Superior temporal gyrus (tissue), 1 donor: ENCODE results near the gene CACNA1I.

Experiments used
- DNase-seq: peaks from one replicate; pipeline ENCODE4 v3.0.0-alpha.2; 2016; ENCODE audit errors: extremely low spot score

The CACNA1I gene

DNA sequence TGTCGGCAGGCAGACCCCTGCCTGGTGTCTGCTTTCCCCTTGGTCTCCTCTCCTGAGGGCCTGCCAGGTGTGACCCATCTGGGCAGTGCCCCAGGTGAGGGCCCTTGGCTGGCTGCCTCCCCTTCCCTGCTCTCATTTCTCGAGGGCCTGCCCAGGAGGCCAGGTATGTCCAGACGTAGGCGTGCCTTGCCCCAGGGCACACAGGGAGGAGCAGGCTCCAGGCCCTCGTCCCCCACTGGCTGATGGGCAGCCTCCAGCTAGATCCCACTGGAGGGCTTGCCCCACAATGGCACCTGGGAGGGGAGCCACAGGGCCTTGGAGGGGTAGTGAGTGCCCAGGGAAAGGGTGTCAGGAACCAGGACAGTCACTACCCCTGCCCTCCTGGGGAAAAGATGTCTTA is 95.9 kb downstream of the CACNA1I start:
- DNase-seq, result no peak

DNA sequence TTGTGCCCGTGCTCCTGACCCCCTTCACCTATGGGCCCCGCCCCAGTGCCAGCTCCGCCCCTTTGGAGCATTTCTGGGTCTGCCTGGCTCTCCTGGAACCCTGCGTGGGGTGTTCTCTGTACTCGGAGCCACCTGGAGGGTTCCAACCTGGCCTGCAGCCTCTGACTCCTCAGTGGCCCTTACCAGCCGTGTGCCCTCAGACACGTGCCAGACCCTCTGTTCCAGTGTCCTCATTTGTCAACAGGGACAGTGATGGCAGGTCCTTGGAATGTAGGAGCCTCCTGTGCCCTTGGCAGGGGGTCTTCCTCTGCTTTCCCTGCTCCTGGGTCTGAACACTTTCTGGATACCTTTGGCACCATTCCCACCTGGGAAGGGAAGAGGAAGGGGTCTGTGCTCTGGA is 96.4 kb downstream of the CACNA1I start:
- DNase-seq, result no peak

DNA sequence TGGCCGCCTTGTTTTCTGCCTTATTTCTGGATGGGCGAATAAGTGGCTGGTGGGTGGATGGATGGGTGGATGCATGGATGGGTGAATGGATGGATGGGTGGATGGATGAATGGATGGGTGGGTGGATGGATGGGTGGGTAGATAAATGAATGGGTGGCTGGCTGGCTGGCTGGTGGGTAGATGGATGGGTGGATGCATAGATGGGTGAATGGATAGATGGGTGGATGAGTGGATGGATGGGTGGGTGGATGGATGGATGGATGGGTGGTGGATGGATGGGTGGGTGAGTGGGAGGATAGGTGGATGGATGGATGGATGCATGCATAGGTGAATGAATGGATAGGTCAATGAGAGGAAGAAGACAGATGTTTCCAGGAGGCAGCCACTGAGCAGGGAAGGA is 98.9 kb downstream of the CACNA1I start:
- no peak for DNase-seq

DNA sequence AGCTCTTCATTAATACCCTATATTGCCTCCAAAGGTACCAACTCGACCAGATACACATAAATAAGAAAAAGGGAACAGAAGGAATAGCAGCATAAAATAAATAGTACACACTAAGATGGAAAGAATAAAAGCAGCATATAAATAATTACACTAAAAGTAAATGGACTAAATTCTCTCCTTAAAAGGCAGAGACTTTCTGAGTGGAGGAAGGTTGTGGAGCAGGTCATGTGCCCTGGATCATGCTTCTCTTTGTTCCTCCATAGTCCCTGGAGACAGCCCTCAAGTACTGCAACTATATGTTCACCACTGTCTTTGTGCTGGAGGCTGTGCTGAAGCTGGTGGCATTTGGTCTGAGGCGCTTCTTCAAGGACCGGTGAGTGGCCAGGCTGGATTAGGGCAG is 101.4 kb downstream of the CACNA1I start:
- no peak for DNase-seq

DNA sequence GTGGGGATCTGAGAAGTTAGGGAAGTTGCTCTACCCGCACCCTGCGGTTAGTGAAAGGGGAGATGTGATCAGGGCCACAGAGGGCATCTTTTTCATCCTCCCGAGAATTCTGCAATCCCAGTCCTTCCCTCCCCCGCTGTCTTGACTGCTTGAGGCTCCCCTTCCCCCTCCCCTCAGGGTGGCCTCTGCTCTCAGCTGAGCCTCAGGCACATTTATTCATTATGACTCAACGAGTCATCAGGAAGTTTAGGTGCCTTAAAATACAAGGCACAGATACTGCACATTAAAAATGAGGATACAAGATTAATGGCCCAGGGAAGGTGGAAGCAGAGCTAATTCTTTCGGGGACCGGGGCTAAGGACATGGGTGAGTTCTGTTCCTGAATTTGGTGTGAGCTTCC is 104.0 kb downstream of the CACNA1I start:
- no peak for DNase-seq

DNA sequence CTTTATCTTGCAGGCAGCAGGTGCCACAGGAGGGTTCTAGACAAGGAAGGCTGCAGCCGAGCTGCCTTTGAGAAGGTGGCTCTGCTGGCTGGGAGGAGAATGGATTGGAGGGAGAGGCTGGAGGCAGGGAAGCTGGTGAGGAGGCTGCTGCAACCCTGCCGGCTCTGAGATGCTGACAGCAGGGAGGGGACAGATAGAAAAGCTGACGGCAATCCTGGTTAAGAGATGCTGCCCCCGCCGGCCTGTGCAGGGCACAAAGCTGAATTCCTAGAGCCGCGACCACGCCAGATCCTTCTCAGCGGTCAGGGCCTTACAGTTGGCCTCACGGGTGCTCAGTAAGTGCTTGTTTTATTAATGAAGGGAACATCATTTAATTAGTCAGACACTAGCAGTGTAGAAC is 105.4 kb downstream of the CACNA1I start:
- no peak for DNase-seq

DNA sequence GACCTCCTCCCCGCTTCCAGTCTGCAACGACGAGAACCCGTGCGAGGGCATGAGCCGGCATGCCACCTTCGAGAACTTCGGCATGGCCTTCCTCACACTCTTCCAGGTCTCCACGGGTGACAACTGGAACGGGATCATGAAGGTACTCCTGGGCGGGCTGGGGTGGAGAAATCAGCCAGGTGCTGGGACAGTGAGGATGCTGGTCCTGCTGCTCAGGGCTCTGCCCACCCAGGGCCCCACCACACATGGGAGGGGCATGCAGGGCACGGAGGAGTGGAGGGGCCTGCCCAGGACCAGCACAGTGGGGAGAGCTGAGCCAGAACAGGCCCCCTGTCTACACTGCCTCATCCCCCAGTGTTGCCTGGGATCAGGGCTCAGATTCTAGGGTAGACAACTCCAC is 107.4 kb downstream of the CACNA1I start:
- DNase-seq, result no peak

DNA sequence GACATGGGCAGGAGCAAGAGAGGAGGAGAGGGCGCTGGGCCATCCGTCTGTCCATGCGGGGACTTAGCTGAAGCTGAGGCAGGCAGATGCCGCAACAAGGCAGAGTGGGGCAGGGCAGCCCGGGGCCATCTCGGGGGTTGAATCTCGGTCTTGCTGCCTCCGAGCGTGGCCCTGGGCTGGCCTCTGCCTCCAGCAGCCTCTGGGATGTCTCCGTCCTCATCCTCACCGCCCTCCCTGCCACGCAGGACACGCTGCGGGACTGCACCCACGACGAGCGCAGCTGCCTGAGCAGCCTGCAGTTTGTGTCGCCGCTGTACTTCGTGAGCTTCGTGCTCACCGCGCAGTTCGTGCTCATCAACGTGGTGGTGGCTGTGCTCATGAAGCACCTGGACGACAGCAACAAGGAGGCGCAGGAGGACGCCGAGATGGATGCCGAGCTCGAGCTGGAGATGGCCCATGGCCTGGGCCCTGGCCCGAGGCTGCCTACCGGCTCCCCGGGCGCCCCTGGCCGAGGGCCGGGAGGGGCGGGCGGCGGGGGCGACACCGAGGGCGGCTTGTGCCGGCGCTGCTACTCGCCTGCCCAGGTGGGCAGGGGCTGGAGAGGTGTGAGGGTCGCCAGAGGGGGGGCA is 108.4 kb downstream of the CACNA1I start:
- no peak for DNase-seq

DNA sequence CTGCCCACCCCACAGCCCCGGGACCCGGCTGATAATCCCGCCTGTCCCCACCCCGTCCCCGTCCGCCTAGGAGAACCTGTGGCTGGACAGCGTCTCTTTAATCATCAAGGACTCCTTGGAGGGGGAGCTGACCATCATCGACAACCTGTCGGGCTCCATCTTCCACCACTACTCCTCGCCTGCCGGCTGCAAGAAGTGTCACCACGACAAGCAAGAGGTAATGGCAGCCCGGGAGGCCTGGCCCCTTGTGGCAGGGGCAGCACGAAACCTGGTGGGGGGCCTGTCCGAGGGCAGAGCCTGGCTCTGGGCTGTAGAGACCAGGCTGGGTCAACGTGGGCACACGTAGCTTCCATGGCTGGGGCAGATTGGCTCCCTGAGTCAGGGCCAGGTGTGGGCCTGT is 109.1 kb downstream of the CACNA1I start:
- no peak for DNase-seq

DNA sequence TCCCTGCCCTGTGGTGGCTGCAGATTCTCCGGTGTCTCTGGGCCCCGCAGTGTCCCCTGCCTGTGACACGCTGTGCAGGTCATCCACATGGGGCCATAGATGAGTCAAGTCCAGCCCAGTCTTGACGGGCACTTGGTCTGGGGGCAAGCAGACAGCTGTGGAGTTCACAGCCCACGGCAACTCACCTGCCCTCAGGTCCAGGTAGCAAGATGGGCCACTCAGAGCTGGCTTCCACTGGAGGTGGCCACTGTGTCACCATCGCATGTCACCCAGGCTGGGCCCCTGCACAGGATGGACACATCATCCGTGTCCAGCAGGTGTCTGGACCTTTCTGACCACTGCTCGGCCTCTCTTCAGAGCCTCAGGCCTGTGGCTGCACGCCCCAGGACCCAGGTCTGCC is 109.9 kb downstream of the CACNA1I start:
- no peak for DNase-seq

DNA sequence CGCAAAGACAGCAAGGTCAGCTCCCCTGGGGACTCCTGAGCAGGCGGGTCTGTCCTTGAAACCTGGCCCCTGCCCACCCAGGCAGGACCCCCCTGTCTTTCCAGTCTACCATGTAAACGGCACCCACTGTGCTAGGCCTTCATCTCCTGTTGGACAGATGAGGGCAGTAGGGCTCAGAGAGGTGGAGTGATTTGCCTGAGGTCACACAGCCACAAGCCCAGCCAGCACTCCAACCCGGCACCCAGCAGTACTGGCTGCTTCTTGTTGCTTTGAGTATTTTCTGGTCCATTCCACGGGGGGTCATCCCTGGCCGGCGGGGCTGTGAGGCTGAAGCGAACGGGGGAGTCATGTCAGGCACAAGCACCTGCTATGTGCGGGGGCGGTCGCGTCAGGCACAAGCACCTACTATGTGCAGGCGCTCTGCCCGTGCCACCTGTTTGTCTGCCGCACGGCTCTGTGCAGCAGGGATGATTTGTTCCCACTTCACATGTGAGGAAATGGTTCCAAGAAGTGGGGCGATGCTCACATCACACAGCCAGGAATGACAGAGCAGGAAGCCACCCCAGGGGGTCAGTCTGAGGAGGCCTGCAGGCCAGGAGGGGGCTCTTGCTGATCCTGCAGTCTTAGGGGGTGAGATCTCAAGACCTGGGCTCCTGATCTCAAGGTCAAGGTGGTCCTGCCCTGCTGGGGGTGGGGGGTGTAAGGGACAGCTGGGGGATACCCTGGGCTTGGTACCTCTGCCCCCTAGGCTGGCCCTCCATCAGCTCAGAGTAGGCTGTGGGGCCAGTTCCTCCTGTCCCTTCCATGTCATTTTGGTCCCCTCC is 110.7 kb downstream of the CACNA1I start:
- no peak for DNase-seq

DNA sequence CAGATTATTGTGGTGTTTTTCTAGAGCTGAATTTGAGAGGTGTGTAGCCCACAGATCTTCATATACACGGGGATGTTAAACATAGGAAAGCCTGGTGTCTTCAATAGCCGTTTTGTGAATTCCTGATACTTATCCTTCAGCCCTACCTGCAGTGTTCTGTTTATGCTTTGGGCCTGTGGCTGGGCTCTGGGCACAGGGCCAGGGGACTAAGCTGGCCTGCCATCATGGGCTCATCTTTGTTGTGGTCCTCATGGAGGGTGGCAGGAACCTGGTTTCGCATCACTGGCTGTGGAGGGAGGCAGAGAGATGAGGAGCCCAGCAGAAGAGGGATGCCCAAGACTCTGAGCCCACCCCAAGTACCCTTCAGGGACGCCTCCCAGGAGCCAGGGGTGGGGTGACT is 112.4 kb downstream of the CACNA1I start:
- no peak for DNase-seq

DNA sequence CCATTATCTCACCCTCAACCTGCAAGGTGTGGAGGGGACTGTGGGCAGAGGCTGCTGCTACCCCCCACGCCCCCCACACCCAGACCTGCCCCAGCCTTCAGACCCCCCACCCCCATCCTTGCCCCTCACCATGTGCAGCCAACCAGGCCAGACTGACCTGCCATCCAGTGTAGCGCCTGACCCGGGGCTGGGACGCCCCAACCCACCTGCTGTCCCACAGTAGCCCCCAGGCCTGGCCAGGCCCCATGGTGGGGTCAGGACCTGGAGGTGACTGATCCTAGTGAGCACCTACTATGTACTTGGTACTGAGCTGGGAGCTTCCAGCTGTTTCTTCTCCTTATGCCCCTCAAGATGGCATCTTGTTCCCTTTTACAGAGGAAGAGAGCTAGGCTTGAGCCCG is 113.1 kb downstream of the CACNA1I start:
- DNase-seq, result no peak

DNA sequence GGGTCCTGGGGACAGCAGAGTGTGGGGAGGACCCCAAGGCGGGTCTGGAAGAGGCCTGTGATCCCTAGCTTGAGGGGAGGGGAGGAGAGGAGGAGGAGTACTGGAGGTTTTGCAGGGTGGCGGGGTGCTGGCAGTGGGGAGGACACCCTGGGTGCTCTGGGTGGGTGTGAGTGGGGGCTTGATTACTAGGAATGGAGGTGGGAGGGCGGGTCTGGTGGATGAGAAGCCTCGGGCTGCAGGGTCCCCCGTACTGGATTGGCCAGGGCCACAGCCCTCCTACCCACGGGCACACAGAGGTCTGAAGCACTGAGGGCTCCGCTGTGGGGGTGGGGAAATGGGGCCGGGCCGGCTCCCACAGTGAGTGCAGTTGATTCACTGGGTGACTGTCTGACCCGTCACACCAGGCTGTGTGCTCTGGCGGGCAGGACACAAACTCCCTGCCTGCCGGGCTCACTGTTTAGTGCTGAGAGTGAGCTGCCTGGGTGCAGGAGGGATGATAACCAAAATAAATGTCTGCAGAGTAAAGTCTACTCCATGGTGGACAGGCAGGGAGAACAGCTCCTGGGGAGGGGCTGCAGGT is 114.2 kb downstream of the CACNA1I start:
- DNase-seq, result no peak

DNA sequence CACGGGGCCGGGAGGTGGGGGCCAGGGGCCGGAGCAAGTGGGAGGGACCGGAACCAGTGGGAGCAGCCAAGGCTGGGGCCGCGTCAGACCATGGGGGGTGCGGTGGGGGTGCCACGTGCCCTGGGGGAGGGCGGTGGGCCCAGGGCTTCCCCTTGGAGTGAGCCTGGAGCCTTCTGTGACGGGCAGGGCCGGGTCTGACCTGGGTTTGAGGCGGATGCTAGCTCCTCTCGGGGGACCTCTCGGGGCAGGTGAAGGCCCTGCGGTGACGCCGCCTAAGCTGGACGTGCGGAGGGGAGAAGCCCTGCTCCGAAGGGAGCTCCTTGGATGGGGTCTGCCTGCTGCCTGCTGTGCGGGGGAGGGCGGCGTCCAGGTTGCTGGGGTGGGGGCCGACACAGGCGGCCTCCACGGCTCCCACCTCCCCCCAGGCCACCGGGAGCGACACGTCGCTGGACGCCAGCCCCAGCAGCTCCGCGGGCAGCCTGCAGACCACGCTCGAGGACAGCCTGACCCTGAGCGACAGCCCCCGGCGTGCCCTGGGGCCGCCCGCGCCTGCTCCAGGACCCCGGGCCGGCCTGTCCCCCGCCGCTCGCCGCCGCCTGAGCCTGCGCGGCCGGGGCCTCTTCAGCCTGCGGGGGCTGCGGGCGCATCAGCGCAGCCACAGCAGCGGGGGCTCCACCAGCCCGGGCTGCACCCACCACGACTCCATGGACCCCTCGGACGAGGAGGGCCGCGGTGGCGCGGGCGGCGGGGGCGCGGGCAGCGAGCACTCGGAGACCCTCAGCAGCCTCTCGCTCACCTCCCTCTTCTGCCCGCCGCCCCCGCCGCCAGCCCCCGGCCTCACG is 115.0 kb downstream of the CACNA1I start:
- DNase-seq, result no peak

DNA sequence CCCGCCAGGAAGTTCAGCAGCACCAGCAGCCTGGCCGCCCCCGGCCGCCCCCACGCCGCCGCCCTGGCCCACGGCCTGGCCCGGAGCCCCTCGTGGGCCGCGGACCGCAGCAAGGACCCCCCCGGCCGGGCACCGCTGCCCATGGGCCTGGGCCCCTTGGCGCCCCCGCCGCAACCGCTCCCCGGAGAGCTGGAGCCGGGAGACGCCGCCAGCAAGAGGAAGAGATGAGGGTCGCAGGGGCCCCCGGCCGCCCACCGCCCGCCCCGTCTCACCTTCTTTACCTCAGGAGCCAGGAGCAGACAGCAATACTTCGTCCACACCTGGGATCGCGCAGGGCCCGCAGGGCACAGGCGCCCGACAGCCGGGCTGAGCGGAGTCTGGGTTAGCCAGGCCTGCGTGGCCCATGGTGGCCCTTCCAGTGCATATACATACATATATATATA is 115.6 kb downstream of the CACNA1I start:
- no peak for DNase-seq

DNA sequence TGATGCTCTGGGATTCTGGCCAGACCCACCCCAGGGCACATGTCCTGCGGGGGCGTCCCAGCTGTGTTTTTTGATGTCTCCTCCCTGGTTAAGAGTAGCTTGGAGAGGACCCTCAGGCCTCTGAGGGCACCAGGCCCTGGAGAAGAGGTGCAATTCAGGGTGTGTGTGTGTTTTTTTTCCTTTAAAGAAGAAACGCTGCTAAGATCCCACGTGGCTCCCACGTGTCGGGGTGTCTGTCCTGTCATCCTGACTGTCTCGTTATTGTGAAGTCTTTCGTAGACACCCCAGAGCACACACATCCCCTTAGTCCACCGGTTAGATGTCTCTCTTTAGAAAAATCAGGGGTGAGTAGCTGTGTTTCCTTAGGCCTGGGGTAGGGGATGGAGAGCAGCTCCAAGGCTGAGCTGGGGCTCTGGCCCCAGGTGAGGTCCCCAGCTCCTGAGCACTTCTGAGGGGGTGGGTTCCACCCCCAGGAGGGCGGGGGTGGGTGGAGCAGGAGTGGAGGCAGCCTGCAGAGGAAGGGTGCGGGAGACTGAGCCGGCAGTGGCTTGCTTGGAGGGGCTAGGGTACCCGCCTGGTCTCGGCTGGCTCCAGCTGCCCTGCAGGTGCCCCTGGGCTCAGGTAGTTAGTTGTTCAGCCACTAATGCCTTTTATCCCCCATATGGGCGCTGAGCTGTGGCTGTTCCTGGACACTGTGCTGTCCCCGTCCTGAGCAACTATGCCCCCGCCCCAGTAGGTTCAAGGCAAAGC is 116.4 kb downstream of the CACNA1I start:
- DNase-seq, result no peak

DNA sequence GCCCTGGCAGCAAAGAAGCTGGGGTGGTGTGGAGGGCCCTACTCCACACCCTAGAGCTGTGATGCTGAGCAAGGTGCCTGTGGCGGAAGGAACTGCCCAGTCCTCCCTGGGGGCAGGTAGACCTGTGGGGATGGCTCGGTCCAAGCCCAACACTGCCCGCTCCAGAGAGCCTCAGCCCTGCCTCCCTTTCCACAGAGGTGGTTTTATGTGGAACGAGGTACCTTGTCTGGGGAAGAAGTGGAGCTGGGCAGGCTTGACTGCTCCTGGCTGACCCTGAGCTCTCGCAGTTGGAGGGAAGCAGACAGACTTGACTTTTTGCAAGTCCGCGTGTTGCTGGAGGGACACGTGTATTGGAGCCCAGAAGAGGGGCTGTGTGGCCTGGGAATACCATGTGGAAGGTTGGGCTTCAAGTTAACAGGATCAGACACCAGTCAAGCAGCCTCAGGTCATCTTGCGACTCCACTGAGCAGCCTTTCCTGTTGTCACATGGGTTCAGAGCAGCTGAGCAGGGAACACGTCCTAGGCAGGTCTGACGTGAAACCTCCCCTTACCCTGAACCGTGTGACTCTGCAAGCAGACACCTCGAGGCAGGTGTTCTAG is 117.7 kb downstream of the CACNA1I start:
- DNase-seq, result no peak

DNA sequence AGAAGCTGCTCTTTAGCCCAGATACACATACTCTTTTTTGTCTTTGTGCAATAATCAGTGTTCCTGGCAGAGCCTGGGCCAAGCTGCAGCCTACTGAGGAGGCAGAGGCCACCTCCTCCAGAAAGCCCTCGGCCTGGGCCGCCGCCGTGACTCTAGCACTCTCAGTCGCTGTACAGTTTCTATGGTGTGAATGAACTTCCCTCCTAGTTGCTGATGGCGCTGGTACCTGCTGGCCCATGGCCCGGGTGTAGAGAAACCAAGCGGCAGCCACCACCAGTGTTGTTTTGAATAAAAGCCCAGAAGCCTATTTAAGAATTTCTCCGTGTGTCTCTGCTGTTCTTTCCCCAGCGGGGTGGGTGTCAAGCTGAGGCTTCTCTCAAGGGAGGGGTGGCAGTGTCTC is 118.9 kb downstream of the CACNA1I start:
- DNase-seq, result peak; percentile 18

DNA sequence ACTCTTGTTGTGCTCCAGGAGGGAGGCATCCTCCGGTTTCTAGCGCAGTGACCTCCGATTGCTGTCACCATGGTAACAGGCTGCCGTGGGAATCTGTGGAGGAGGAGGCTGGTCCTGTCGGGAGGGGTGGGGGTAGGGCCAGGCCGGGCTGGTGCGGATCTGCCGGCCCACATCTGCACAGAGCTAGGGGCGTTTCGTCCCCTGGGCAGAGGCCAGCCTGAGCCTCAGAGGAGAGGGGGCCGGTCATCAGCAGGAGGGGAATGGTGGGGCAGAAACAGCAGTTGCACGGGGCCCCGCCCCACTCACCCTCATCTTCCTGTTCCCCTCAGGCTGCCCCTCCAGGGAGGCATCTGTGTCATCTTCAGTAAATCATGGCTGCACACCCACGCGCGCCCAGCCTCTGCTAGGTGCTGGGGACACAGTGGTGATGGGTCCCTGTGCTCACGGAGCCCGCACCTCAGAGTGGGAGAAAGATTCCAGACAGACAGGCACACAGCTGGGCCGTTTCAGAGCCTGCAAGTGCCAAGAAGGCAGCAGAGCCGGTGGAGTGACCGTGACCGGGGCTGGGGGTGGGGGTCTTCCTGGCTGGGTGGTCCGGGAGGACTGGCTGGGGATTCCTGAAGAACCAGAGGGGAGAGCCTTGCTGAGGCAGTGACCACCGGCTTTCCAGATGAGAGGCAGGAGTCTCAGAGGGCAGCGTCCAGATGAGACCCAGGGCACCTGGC is 120.5 kb downstream of the CACNA1I start:
- peak; percentile 39 for DNase-seq
